GM12874 (cell line): Measurements from ENCODE around the gene PES1.

Experiments used
- CTCF ChIP-seq: IDR thresholded peaks from 2 replicates; pipeline ENCODE4 v1.5.1; 2011; ENCODE audit warnings: low read depth, mild to moderate bottlenecking, control low read depth, low read length, moderate library complexity; ENCODE audit not compliant: insufficient read depth

Gene PES1

GRCh38 chr22:30596886-30597285, 5.2 kb upstream of the PES1 start:
- TF ChIP-seq CTCF, result no peak

- no peak for TF ChIP-seq CTCF
These were observed 4.5 kb upstream of the PES1 start for GRCh38 chr22:30596199-30596598.

GRCh38 chr22:30591191-30591587, 521 bp downstream of the PES1 start:
- no peak for TF ChIP-seq CTCF

- TF ChIP-seq CTCF, result no peak
These were observed 5.3 kb downstream of the PES1 start for GRCh38 chr22:30586414-30586813.

GRCh38 chr22:30584441-30584840, 7.3 kb downstream of the PES1 start:
- TF ChIP-seq CTCF, result no peak

GRCh38 chr22:30582788-30583545, 8.7 kb downstream of the PES1 start:
- no peak for TF ChIP-seq CTCF

- TF ChIP-seq CTCF, result no peak
These were observed 9.7 kb downstream of the PES1 start for GRCh38 chr22:30582051-30582450.

GRCh38 chr22:30580896-30581295, 10.8 kb downstream of the PES1 start:
- no peak for TF ChIP-seq CTCF
